Neural crest cell (in vitro differentiated cells): ENCODE data around the gene PTPN2. TPM values are rescaled to one million over a fixed set of nuclear protein-coding genes. Genes with fewer than 3 reads are reported as not detected.

Experiments used
- DNase-seq: peaks from one replicate; pipeline ENCODE4 v3.0.0; 2021; ENCODE audit warnings: low read depth, mixed read lengths, low spot score
- H3K27ac Mint-ChIP-seq: one replicate; pipeline ENCODE4 v1.8.0; 2021; ENCODE audit warnings: mild to moderate bottlenecking, mixed read lengths; ENCODE audit not compliant: unreplicated experiment
- H3K27me3 Mint-ChIP-seq: 2 replicates; pipeline ENCODE4 v1.8.0; 2021; ENCODE audit warnings: low read depth, mild to moderate bottlenecking, mixed read lengths
- H3K36me3 Mint-ChIP-seq: 2 replicates; pipeline ENCODE4 v1.8.0; 2021; ENCODE audit warnings: low read depth, mild to moderate bottlenecking, mixed read lengths
- H3K4me1 Mint-ChIP-seq: 2 replicates; pipeline ENCODE4 v1.8.0; 2021; ENCODE audit warnings: mixed read lengths
- H3K4me3 Mint-ChIP-seq: one replicate; pipeline ENCODE4 v1.8.0; 2021; ENCODE audit warnings: mild to moderate bottlenecking, mixed read lengths
- H3K9me3 Mint-ChIP-seq: 2 replicates; pipeline ENCODE4 v1.8.0; 2021; ENCODE audit warnings: mixed read lengths
- CTCF ChIP-seq: fragments of 200-600 bp; sonication (generic); conservative IDR thresholded peaks from 2 replicates; pipeline ENCODE4 v1.5.0; 2021; ENCODE audit warnings: antibody characterized with exemption, mild to moderate bottlenecking
- total RNA-seq: library from RNA; stranded (reverse); gene quantifications from 2 replicates; pipeline ENCODE4 v1.2.1, GENCODE V29; 2021

PTPN2 gene
- total RNA-seq, 1 donor from 2014 or later = 34.4 TPM

- TF ChIP-seq CTCF = no peak
- H3K4me1 Mint-ChIP-seq = peaks cover 12% of the 10 kb centered on the region
- no peaks in the 10 kb centered on the region for H3K27me3 Mint-ChIP-seq
- peaks cover 18% of the 10 kb centered on the region for H3K36me3 Mint-ChIP-seq
- H3K9me3 Mint-ChIP-seq = peaks cover 4% of the 10 kb centered on the region
- no peak for DNase-seq
- no peak overlapping the region for H3K27ac Mint-ChIP-seq
- no peak overlapping the region for H3K4me3 Mint-ChIP-seq
These were observed 11.6 kb downstream of the PTPN2 start for GRCh38 chr18:12872408-12872807.

GRCh38 chr18:12868576-12868975, 15.5 kb downstream of the PTPN2 start:
- Mint-ChIP-seq H3K27me3 (no peaks in the 10 kb centered on the region), H3K36me3 (peaks cover 7% of the 10 kb centered on the region), H3K9me3 (peaks cover 4% of the 10 kb centered on the region), H3K27ac (no peak overlapping the region), H3K4me3 (no peak overlapping the region), H3K4me1 (no peaks in the 10 kb centered on the region)
- DNase-seq = no peak
- no peak for TF ChIP-seq CTCF

GRCh38 chr18:12867441-12868123, 16.5 kb downstream of the PTPN2 start:
- Mint-ChIP-seq H3K27me3 (no peaks in the 10 kb centered on the region), H3K36me3 (peaks cover 4% of the 10 kb centered on the region), H3K27ac (peak overlapping the region; percentile 3), H3K4me3 (no peak overlapping the region), H3K9me3 (peaks cover 3% of the 10 kb centered on the region), H3K4me1 (no peaks in the 10 kb centered on the region)
- DNase-seq = no peak
- no peak for TF ChIP-seq CTCF

GRCh38 chr18:12863687-12864216, 20.3 kb downstream of the PTPN2 start:
- Mint-ChIP-seq H3K4me3 (no peak overlapping the region), H3K27ac (no peak overlapping the region), H3K4me1 (peaks cover 10% of the 10 kb centered on the region), H3K27me3 (no peaks in the 10 kb centered on the region), H3K9me3 (no peaks in the 10 kb centered on the region), H3K36me3 (no peaks in the 10 kb centered on the region)
- no peak for DNase-seq
- no peak for TF ChIP-seq CTCF

GRCh38 chr18:12862874-12863482, 21.1 kb downstream of the PTPN2 start:
- TF ChIP-seq CTCF = no peak
- H3K4me3 Mint-ChIP-seq = no peak overlapping the region

More at GRCh38 chr18:12862874-12863482, 21.1 kb downstream of the PTPN2 start:
- Mint-ChIP-seq H3K36me3 (no peaks in the 10 kb centered on the region), H3K4me1 (peaks cover 10% of the 10 kb centered on the region), H3K9me3 (no peaks in the 10 kb centered on the region), H3K27me3 (no peaks in the 10 kb centered on the region), H3K27ac (no peak overlapping the region)
- no peak for DNase-seq
